GM19468 (cell line): ENCODE data around the gene ELOVL5.
"Not testable (repeated sequence)": the region's sequence is repeated elsewhere in the genome, so short reads cannot be mapped to it uniquely, and the experiment has no call there.

ENCODE experiments used
- ATAC-seq: cut with Tn5 transposase; IDR thresholded peaks from one replicate; pipeline ENCODE4 v1.9.1; 2021; ENCODE audit warnings: mild to moderate bottlenecking, moderate library complexity, moderate number of reproducible peaks; ENCODE audit not compliant: unreplicated experiment; ENCODE audit errors: extremely low read depth

The ELOVL5 gene

GRCh38 chr6:53333439-53334408 lies 15.0 kb downstream of the ELOVL5 start:
- ATAC-seq: no peak

- ATAC-seq: no peak
These were observed 17.1 kb downstream of the ELOVL5 start for GRCh38 chr6:53331678-53332077.

- ATAC-seq: no peak
These were observed 18.6 kb downstream of the ELOVL5 start for GRCh38 chr6:53330137-53330536.

GRCh38 chr6:53328375-53328774 lies 20.4 kb downstream of the ELOVL5 start:
- ATAC-seq: no peak

- no peak for ATAC-seq
These were observed 21.7 kb downstream of the ELOVL5 start for GRCh38 chr6:53327017-53327395.

GRCh38 chr6:53326372-53327016 lies 22.3 kb downstream of the ELOVL5 start:
- no peak for ATAC-seq

GRCh38 chr6:53325785-53326184 lies 23.0 kb downstream of the ELOVL5 start:
- ATAC-seq: no peak

GRCh38 chr6:53322188-53323029 lies 26.3 kb downstream of the ELOVL5 start:
- no peak for ATAC-seq

- no peak for ATAC-seq
These were observed 27.0 kb downstream of the ELOVL5 start for GRCh38 chr6:53321701-53322100.

GRCh38 chr6:53320964-53321363 lies 27.8 kb downstream of the ELOVL5 start:
- no peak for ATAC-seq

GRCh38 chr6:53318429-53318828 lies 30.3 kb downstream of the ELOVL5 start:
- no peak for ATAC-seq

GRCh38 chr6:53317861-53318260 lies 30.9 kb downstream of the ELOVL5 start:
- ATAC-seq: no peak

- ATAC-seq: not testable (repeated sequence)
These were observed 31.5 kb downstream of the ELOVL5 start for GRCh38 chr6:53317299-53317698.

GRCh38 chr6:53316142-53316541 lies 32.6 kb downstream of the ELOVL5 start:
- ATAC-seq: no peak

- no peak for ATAC-seq
These were observed 33.5 kb downstream of the ELOVL5 start for GRCh38 chr6:53315086-53315724.

GRCh38 chr6:53313784-53314400 lies 34.9 kb downstream of the ELOVL5 start:
- no peak for ATAC-seq

GRCh38 chr6:53312355-53312754 lies 36.4 kb downstream of the ELOVL5 start:
- ATAC-seq: no peak

GRCh38 chr6:53311586-53311935 lies 37.2 kb downstream of the ELOVL5 start:
- ATAC-seq: no peak

- ATAC-seq: no peak
These were observed 37.8 kb downstream of the ELOVL5 start for GRCh38 chr6:53310771-53311585.
